LNCaP clone FGC (cell line): Measurements from ENCODE around the gene FBLN2.

ENCODE experiments used
- DNase-seq: peaks from one replicate; pipeline ENCODE4 v3.0.0-alpha.2; 2011; ENCODE audit warnings: low read depth
- H3K4me3 ChIP-seq: 2 replicates; pipeline ENCODE4 v1.5.1; 2011; ENCODE audit warnings: mild to moderate bottlenecking, low read depth, low read length, control low read depth
- TF ChIP-seq, protein P1 (sequence below): IDR thresholded peaks from 2 replicates; pipeline ENCODE4 v1.5.1; 2012; ENCODE audit warnings: mild to moderate bottlenecking; ENCODE audit not compliant: control insufficient read depth, insufficient read depth; ENCODE audit errors: extremely low read depth

The FBLN2 gene

DNA sequence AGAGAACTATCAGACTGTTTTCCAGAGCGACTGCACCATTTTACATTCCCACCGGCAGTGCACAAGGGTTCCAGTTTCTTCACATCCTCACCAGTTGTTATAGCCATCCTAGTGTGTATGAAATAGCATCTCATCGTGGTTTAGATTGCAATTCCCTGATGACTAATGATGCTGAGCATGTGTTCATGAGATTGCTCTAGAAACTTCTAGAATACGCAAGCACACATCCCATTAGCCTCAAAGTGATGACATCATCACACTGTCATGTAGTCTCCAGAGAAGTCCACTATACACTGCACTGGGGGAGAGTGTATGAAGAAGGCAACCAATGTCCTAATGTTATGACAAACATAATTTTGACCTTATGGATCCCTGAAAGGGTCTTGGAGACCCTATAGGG is 30.1 kb downstream of the FBLN2 start:
- no peak for DNase-seq
- no peak overlapping the region for H3K4me3 ChIP-seq
- TF ChIP-seq, protein P1, sequence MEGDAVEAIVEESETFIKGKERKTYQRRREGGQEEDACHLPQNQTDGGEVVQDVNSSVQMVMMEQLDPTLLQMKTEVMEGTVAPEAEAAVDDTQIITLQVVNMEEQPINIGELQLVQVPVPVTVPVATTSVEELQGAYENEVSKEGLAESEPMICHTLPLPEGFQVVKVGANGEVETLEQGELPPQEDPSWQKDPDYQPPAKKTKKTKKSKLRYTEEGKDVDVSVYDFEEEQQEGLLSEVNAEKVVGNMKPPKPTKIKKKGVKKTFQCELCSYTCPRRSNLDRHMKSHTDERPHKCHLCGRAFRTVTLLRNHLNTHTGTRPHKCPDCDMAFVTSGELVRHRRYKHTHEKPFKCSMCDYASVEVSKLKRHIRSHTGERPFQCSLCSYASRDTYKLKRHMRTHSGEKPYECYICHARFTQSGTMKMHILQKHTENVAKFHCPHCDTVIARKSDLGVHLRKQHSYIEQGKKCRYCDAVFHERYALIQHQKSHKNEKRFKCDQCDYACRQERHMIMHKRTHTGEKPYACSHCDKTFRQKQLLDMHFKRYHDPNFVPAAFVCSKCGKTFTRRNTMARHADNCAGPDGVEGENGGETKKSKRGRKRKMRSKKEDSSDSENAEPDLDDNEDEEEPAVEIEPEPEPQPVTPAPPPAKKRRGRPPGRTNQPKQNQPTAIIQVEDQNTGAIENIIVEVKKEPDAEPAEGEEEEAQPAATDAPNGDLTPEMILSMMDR = no peak

DNA sequence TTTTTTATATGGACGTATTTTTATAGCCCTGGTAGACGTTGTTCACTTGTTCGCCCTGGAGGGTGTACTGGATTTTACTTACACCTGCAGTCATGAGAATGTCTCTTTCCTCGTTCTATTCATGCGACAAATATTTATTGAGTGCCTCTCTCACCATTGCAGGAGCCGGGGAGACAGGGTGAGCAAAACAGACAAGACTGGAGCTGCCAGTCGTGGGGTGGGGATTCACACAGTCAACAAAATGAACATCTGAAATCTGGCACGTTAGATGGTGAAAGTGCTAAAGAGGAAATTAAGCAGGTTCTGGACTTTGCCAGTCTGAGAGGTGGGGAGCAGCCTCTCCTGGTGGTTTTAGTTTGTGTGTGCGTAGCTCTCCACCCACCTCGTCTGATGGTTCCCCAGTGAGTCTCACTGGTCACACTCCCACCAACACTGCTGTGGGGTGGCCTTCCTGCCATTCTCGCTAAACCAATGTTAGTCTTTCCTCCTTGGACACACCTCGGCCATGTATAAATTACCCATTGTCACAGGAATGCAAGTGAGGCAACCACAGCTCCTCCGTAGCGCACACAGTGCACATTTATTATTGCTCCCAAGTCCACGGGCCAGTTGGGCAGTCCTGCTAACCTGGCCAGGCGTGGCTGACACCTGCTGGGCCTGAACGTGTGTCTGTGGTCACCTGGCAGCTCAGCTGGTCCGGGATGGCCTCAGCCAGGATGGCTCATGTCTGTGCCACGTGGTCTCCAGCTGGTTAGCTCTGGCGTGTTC is 31.5 kb downstream of the FBLN2 start:
- H3K4me3 ChIP-seq = no peak overlapping the region
- DNase-seq = no peak
- TF ChIP-seq, protein P1 = no peak

DNA sequence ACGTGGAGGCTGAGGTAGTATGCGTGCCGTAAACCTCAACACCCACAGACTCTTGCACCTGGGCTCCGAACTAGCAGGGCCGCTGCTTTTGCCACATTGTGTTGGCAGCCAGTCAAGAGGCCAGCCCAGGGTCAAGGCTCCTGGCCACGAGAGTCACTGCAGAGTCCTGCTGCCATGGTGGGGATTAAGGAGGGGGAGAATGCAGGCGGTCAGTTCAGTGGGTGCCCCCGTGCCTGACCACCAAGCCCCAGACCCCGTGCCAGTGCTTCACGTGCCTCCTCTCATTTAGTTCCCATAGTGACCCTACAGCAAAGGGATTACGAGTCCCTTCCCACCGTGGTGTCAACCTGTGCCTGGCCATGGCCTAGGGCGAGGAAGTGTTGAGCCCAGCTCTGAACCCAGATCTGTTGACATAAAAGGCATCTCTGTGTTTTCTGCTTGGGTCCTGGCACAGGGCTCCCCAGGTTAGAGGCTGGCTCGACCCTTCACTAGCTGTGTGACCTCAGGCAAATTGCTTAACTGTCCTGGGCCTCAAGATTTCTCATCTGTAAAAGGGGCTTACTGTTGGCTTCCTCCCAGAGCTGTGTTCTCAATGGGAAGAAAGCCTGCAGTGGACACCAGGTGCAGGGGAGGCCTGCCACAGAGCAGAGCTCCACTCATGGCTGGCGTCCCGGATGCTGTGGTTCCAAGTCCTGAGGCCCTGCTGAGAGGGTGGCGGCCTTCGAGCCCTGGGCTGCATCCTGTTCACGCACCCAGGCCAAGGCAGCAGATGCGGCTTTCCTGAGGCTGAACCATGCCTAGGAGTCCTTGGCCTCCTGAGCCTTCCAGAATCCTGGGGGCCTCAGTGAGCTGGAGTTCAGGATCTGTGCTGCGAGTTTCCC is 32.8 kb downstream of the FBLN2 start:
- TF ChIP-seq, protein P1 = no peak
- DNase-seq = no peak
- H3K4me3 ChIP-seq = no peak overlapping the region

DNA sequence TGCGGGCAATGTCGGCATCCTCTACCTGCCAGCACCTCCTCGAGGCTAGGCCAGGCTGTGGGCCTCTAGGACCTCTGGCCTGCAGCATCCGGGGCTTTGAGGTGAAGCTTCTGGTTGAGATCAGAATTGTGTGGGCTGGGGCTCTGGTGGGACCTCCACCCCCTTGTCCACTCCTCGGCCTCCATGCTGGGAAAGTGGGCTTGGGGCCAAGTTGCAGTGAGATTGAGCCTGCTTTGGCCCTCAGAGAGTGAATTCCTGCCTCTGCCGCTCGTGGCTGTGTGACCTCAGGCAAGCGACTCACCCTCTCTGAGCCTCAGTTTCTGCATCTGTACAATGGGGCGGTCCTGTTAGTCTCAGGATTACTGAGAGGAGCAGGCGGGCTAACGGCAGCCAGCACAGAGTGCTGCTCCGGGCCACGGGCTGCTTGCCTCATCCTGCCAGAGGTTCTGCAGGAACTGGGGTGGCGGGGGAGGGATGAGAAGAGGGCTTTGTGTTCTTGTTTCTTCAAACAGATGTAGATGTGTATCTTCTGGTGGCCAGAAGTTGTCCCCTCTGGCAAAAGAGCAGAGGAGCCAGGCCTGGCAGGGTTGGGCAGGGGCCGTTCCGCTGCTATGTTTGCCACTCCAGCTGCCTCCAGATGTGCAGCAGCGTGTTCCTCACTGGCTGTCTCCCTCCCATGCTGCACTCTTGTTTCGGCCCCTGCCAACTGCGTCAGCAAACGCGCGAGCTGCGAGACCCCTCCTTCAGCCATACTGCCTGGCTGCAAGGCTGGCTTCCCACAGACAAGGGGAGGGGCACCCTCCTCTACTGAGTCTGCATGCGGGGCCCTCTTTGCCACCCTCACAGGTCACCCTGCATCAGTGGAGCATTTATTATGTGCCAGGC is 33.7 kb downstream of the FBLN2 start:
- TF ChIP-seq, protein P1 = no peak
- DNase-seq = no peak
- no peak overlapping the region for H3K4me3 ChIP-seq

DNA sequence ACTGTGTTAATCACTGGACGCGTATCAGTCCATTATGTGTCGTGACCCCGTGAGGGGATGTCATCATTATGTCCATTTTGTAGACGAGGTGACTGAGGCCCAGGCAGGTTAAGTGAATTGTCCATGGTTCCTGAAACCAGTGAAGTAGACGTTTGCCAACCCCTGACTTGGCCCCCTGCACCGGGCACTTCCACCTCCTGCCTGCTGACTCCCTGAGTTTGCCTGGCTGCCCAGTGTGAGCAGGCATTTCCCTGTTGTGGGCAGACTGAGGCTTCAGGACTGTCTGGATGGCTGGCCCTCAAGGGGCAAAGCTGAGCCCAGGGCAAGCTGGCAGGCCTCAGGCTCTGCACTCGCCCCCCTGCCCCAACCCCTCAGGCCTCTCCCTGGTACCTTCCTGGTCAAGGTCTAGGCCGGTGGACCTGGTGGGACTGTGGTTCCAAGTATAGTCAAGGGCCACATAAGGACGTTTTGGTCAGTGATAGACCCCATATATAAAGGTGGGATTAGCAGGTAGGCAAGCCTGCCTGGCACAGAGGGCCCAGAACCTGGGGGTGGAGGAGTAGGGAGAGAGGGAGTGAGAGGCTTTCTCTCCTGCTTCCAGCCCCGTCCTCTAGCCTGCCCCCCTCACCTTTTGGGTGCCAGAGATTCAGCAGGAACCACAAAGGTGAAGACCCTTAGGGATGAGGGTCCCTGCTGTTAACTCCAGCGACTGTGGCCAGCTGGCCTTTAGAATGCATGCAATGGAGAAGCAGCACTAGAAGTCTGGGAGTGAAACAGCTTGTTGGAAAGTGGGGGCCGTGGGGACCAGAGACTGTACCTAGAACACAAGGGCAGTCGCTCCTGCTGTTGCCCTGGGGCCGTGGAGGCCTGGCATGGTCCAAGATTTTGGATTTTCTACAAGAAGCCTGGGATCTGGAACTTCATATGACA is 34.6 kb downstream of the FBLN2 start:
- H3K4me3 ChIP-seq = no peak overlapping the region
- no peak for DNase-seq
- TF ChIP-seq, protein P1 = no peak
